Activated naive CD8-positive, alpha-beta T cell (primary cell): ENCODE data around the gene EPN1.

ENCODE experiments used
- H3K27ac Mint-ChIP-seq: one replicate; pipeline ENCODE4 v1.8.0; 2021; ENCODE audit warnings: mixed read lengths
- H3K27me3 Mint-ChIP-seq: one replicate; pipeline ENCODE4 v1.8.0; 2021; ENCODE audit warnings: mixed read lengths
- H3K36me3 Mint-ChIP-seq: one replicate; pipeline ENCODE4 v1.8.0; 2021; ENCODE audit warnings: mixed read lengths
- H3K4me1 Mint-ChIP-seq: one replicate; pipeline ENCODE4 v1.8.0; 2021; ENCODE audit warnings: low read depth, mixed read lengths
- H3K4me3 Mint-ChIP-seq: one replicate; pipeline ENCODE4 v1.8.0; 2021; ENCODE audit warnings: mild to moderate bottlenecking, mixed read lengths
- H3K9me3 Mint-ChIP-seq: one replicate; pipeline ENCODE4 v1.8.0; 2021; ENCODE audit warnings: low read depth, mixed read lengths

Gene EPN1

DNA sequence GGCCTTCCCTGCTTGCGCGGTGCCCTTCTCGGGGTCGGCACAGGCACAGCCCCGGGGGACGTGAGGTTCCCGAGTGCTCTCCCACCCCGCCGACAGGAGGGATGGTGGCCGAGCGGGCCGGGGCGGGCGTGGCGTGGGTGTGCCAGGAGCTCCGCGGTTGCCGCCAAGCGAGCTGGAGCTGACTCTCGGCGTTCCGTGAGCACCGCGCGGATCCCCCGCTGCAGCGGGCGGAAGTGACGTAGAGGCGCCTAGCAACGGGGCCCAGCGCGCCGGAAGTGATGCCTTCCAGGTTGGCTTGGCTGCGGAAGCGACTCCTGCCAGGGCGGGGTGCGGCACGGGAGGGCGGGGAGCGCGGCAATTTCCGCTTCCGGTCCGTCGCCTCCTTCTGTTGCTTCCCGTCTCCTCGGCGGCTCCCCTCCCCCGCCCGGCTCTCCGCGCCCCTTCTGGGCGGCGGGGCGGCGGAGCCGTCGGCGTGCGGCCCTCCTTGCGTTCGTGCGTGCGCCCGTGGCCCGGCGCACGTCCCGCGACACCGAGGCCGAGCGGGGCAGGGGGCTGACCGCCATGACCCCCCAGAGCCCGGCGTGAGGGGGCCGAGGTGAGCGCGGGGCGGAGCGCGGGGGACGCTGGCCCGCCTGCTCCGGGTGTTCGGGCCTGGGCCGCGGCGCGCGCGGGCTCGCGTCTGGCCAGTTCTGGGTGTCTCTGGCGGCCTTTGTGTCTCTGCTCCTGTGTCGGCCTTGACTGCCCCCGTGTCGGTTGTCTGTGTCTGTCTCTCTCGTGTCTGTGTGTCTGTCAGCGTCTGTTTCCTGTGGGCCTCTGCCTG is at the start of gene EPN1:
Gene EPN1, plus strand, starts transcription at position 386 of the 820 bp plus-strand sequence. CDS start 3,402 bp downstream, outside the sequence.
- no peaks in the 10 kb centered on the region for H3K27me3 Mint-ChIP-seq
- H3K4me3 Mint-ChIP-seq, result peak within 1 kb of the TSS; percentile 97
- peaks cover 2% of the 10 kb centered on the region for H3K36me3 Mint-ChIP-seq
- H3K9me3 Mint-ChIP-seq, result no peaks in the 10 kb centered on the region
- peaks cover 63% of the 10 kb centered on the region for H3K4me1 Mint-ChIP-seq
- peak within 1 kb of the TSS; percentile 91 for H3K27ac Mint-ChIP-seq

DNA sequence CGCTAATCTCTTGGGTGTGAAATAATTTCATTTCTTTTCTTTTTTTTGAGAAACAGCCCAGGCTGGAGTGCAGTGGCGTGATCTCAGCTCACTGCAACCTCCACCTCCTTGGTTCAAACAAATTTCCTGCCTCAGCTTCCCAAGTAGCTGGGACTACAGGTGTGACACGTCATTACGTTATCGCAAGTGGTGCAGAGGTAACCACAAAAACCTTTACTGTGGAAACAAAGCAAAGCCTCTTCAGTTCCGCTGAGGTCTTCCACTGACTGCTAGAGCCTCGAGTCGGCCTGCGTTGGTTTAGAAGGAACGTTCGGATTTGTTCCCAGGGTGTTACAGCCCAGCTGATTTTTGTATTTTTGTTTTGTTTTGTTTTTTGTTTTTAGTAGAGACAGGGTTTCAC is 48.7 kb upstream of the EPN1 start:
- Mint-ChIP-seq H3K4me1 (peaks cover 37% of the 10 kb centered on the region), H3K9me3 (no peaks in the 10 kb centered on the region), H3K27me3 (no peaks in the 10 kb centered on the region), H3K4me3 (peak overlapping the region; percentile 70), H3K27ac (peak overlapping the region; percentile 16), H3K36me3 (no peaks in the 10 kb centered on the region)

DNA sequence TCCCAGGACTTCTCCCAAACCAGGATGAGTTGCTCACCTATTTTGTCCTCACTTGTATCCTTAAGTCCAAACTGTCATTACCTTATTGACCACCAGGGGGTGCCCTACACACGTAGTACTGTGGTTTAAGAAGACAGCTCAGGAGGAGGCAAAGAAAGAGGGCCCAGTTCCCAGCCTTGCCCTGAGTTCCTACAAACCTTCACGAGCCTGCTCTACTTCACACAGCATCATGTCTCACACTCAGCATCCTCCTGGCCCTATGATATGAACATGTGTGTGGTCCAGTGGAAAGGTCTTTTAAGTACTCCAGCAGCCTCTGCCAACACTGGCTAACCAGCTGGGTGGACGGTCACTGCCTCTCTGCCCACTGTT is 42.6 kb upstream of the EPN1 start:
- Mint-ChIP-seq H3K27ac (peak overlapping the region; percentile 64), H3K4me3 (peak overlapping the region; percentile 1), H3K4me1 (peaks cover 42% of the 10 kb centered on the region)

DNA sequence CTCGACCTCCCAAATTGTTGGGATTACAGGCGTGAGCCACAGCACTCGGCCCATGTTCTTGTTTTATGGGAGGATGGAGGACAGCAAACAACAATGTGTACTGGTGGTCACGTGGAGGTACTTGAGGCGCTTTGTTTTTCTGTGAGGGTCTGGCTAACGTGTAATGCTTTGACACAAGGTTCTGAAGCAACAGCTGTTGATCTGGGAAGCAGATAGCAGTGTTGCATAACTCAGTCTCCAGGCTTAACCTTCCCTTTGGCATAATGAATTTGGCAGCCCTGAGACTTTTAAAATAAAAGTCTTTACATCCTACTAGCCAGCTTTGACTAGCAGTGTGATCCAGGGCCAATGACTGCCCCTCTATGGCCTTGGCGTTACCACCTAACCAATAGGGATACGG is 41.2 kb upstream of the EPN1 start:
- H3K9me3 Mint-ChIP-seq, result no peaks in the 10 kb centered on the region
- H3K4me3 Mint-ChIP-seq, result peak overlapping the region; percentile 98
- peaks cover 11% of the 10 kb centered on the region for H3K36me3 Mint-ChIP-seq
- H3K27me3 Mint-ChIP-seq, result no peaks in the 10 kb centered on the region
- H3K4me1 Mint-ChIP-seq, result peaks cover 46% of the 10 kb centered on the region
- H3K27ac Mint-ChIP-seq, result no peak overlapping the region

More for the DNA sequence above, 42.6 kb upstream of the EPN1 start:
- Mint-ChIP-seq H3K36me3 (peaks cover 7% of the 10 kb centered on the region), H3K9me3 (no peaks in the 10 kb centered on the region), H3K27me3 (no peaks in the 10 kb centered on the region)

DNA sequence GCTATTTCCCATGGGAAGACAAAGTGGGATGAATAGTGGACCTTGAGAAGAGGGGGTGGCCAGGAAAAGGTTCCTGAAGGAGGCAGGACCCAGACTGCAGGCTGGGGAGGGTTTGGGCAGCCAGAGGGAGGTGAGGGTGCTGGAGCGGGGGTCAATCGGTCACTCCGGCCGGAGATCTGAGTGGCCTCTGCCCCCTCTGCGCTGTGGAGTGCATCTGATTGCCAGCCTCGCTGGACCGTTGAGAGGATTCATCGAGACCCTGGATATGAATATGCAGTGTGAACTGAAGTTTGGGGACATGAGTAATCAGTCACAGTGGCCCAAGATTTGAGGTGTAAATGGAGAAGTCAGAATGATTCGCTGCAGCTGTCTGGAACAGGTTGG is 39.7 kb upstream of the EPN1 start:
- Mint-ChIP-seq H3K4me3 (peak overlapping the region; percentile 98), H3K4me1 (peaks cover 54% of the 10 kb centered on the region), H3K27ac (peak overlapping the region; percentile 100), H3K9me3 (no peaks in the 10 kb centered on the region), H3K27me3 (no peaks in the 10 kb centered on the region), H3K36me3 (peaks cover 13% of the 10 kb centered on the region)

DNA sequence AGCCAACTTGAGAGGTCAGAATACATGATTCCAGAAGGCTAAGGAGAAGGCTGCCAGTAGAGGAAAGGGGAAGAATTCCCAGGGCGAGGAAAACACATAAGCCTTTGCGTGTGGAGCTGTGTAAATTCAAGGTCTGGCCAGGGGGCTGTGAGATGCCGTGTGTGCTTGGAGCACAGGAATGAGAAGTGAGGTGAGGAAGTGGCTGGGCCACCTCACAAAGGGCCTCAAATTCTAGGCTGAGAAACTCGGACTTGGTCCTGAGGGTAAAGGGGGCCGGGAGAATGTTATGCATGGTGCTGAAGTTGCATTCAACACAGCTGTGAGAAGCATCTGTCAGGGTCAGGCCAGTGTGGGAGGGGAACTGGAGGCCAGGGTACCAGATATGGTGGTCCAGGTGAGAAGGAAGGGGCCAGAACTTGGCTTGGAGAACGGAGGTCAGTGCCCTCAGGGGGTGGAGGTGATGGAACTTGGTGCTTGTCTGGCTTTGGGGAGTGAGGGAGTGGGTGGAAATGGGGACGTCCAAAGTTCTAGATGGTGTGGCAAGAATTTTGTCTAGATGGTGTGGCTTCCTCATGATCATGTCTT is 39.1 kb upstream of the EPN1 start:
- Mint-ChIP-seq H3K36me3 (peaks cover 13% of the 10 kb centered on the region), H3K27ac (peak overlapping the region; percentile 100), H3K27me3 (no peaks in the 10 kb centered on the region)

DNA sequence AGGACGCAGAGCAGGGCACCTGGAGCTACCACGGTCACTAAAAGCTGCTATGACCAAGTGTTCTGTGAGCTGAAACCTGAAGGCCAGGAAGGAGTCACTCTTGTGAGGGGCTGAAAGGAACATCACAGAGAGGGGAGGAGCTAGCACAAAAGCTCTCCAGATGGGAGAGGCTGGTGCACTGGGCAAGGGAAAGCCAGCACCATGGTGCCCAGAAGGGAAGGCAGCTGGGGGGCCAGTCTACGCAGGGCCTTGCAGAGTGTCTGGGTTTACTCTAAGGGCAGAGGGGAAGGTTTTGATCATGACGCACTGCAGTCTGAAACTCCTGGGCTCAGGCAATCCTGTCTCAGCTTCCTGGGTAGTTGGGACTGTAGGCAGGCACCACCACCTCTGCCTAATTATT is 38.3 kb upstream of the EPN1 start:
- H3K4me3 Mint-ChIP-seq, result peak overlapping the region; percentile 98
- no peaks in the 10 kb centered on the region for H3K9me3 Mint-ChIP-seq
- H3K27ac Mint-ChIP-seq, result peak overlapping the region; percentile 100
- H3K4me1 Mint-ChIP-seq, result peaks cover 54% of the 10 kb centered on the region
- H3K27me3 Mint-ChIP-seq, result no peaks in the 10 kb centered on the region
- H3K36me3 Mint-ChIP-seq, result peaks cover 13% of the 10 kb centered on the region

More for the DNA sequence above, 39.1 kb upstream of the EPN1 start:
- H3K4me3 Mint-ChIP-seq, result peak overlapping the region; percentile 98
- no peaks in the 10 kb centered on the region for H3K9me3 Mint-ChIP-seq
- H3K4me1 Mint-ChIP-seq, result peaks cover 57% of the 10 kb centered on the region

DNA sequence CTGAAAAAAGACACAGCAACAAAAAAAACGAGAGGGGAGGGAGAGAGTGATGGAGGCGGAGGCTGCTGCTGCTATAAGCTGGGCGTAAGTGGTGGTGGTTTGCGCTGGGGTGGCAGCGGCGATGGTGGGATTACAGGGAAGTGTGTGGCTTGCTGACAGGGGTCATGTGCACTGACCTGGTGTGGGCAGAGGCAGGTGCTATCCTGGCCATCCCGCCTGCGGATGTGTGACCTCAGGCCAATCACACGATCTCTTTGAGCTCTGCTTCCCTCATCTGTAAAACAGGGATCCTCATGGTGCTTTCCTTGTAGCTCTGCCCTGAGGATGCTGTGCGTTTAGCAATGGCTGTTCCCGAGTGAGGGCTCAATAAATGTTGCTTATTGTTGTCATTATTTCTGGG is 37.5 kb upstream of the EPN1 start:
- Mint-ChIP-seq H3K4me1 (peaks cover 51% of the 10 kb centered on the region), H3K9me3 (no peaks in the 10 kb centered on the region), H3K36me3 (peaks cover 13% of the 10 kb centered on the region), H3K4me3 (peak overlapping the region; percentile 57), H3K27ac (peak overlapping the region; percentile 61), H3K27me3 (no peaks in the 10 kb centered on the region)

DNA sequence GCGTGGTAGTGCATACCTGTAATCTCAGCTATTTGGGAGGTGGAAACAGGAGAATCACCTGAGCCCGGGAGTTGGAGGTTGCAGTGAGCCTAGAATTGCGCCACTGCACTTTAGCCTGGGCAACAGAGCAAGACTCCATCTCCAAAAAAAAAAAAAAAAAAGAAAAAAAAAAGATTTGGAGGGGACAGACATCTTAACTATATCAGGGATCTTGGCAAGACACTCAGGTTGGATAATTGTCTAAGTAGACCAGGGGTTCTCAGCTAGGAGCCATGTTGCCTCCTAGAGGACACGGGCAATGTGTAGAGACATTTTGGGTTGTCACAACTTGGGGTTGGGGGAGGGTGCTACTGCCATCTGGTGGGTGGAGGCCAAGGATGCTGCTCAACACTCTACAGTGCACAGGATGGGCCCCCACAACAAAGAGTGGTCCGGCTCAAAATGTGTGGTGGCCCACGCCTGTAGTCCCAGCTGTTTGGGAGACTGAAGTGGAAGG is 36.1 kb upstream of the EPN1 start:
- Mint-ChIP-seq H3K4me3 (peak overlapping the region; percentile 65), H3K27me3 (no peaks in the 10 kb centered on the region), H3K36me3 (peaks cover 13% of the 10 kb centered on the region), H3K9me3 (no peaks in the 10 kb centered on the region), H3K27ac (peak overlapping the region; percentile 41), H3K4me1 (peaks cover 59% of the 10 kb centered on the region)

DNA sequence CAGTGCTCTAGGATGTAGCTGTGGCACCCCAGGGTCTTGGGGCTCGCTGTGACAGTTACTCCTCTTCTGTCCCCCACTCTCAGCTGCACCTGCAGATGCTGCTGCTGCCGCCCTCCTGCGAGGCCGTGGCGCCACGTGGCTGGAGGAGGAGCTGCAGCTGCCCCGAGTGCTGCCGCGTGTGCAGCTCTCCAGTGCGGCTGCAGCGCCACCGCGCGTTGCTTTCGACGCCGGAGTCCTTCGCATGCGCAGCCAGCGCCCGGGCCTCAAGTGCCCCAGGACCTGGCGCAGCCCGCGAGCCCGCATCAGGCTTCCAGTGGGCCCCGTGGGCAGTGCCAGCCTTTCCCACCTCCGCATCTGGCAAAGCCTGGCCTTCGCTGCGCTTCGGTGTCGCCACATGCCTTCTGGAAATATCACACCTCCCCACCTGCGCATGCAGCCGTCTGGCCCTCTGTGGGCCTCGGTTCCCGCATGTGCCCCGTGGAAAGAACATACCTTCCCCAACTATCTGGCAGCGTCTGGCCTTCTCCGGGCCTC is 34.9 kb upstream of the EPN1 start:
- Mint-ChIP-seq H3K4me1 (peaks cover 54% of the 10 kb centered on the region), H3K27me3 (no peaks in the 10 kb centered on the region), H3K27ac (peak overlapping the region; percentile 90), H3K9me3 (no peaks in the 10 kb centered on the region), H3K4me3 (peak overlapping the region; percentile 84), H3K36me3 (peaks cover 8% of the 10 kb centered on the region)

DNA sequence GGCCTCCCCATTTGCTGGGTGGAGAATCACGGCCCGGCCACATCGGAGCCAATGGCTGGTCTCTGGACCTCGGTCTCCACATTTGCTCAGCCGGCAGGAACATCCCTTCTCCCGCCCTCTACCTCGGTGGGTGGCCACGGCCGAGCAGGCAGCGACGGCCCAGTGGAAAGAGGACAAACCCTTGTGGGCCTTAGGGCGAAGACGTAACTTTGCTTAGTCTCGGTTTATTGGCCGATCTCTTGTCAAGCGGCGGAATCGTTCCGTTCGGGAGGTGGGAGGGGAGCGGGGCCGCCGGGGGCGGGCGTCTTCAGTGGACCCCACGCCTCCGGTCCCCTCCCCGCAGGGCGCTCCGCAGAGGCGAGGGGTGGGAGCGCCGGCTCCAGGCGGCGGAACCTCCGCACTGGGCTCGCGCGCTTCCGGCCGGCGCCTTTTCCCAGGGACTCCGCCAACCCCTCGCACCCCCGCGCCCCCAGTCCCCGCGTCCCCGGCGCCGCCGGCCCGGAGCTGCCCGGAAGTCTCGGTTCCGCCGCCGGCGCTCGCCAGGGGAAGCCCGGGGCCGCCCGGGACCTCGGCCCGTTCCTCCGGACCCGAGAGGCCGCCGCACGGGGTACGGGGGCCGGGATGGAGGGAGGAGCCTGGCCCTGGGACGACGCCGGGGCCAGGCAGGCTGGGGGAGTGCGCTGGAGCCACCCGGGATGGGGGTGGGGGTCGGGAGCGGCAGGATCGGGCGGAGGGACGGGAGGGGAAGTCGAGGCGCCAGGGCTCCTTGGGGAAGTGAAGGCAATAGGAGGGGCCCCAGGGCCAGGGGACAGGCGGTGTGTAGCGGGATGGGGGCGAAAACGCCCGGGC is 34.2 kb upstream of the EPN1 start, which contains the start of gene ZNF580:
Gene ZNF580, plus strand, starts transcription at position 426 of the 849 bp plus-strand sequence. CDS start 1,507 bp downstream, outside the sequence.
- peak within 1 kb of the TSS; percentile 90 for H3K27ac Mint-ChIP-seq

DNA sequence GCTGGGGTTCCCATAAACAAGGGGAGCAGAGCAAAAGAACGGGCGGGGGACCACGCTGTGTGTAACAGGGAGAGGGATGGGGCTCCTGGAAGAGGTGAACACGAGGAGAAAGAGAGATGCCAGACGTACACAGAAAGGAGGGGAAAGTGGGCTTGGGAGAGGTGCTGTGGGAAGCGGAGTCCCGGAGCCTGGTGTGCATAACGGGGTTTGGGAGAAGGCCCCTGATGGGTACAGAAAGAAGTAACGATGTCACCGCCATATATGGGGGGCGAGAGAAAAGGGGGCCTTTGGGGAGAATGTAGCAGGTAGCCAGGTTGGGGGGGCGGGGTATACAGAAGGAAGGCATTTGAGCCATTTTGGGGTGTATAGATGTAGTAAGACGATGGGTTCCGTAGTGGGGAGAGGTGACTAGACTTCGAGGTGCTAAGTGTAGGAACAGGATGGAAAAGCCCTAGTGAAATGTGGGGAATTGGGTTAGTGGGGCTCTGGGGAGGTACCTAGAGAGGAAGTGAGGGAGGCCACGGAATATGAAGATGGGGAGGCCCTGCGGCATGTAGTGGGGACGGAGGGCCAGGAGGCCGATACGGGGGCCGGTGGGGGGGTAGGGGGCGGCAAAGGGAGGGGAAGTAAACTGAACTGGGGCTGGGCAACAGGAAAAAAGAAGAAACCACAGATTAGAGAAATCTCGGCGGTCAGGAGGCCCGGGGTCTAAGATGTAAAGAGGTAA is 33.4 kb upstream of the EPN1 start:
- Mint-ChIP-seq H3K4me1 (peaks cover 48% of the 10 kb centered on the region), H3K27ac (peak overlapping the region; percentile 83), H3K36me3 (peaks cover 6% of the 10 kb centered on the region), H3K27me3 (no peaks in the 10 kb centered on the region), H3K9me3 (no peaks in the 10 kb centered on the region), H3K4me3 (peak overlapping the region; percentile 96)

More for the DNA sequence above, 34.2 kb upstream of the EPN1 start, which contains the start of gene ZNF580:
- Mint-ChIP-seq H3K4me1 (peaks cover 56% of the 10 kb centered on the region), H3K9me3 (no peaks in the 10 kb centered on the region), H3K27me3 (no peaks in the 10 kb centered on the region), H3K4me3 (peak within 1 kb of the TSS; percentile 96), H3K36me3 (peaks cover 8% of the 10 kb centered on the region)

DNA sequence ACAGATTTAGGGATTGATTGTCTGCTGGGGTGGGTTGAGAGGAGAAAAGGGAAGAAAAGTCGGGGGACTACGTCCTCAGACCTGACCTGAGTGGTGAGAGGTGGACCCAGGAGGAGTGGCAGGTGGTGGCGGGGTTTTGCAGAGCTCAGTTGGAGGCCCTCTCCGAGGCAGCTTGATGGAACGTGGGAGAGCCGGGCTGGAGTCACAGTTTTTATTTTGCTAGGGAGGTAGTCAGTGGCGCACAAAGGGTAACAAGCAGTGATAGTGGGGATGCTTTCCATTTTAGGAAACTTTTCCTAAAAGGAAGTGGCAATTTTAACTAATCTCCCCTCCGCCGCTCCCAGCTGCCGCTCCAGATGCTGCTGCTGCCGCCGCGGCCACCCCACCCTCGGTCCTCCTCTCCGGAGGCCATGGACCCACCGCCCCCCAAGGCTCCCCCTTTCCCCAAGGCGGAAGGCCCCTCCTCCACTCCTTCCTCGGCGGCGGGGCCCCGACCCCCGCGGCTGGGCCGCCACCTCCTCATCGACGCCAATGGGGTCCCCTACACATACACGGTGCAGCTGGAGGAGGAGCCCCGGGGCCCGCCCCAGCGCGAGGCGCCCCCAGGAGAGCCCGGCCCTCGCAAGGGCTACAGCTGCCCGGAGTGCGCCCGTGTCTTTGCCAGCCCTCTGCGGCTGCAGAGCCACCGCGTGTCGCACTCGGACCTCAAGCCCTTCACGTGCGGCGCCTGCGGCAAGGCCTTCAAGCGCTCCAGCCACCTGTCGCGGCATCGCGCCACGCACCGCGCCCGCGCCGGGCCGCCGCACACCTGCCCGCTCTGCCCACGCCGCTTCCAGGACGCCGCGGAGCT is 32.6 kb upstream of the EPN1 start:
- H3K4me3 Mint-ChIP-seq, result peak overlapping the region; percentile 97
- no peaks in the 10 kb centered on the region for H3K9me3 Mint-ChIP-seq
- H3K27ac Mint-ChIP-seq, result peak overlapping the region; percentile 100
- H3K27me3 Mint-ChIP-seq, result no peaks in the 10 kb centered on the region
- H3K36me3 Mint-ChIP-seq, result peaks cover 6% of the 10 kb centered on the region
- peaks cover 47% of the 10 kb centered on the region for H3K4me1 Mint-ChIP-seq
